ENCODE measurements around the gene TFEB. TPM values are rescaled to one million over a fixed set of nuclear protein-coding genes. Genes with fewer than 3 reads are reported as not detected.

The TFEB gene
- polyA plus RNA-seq, 1 experiment, result 3.9 TPM

- Histone ChIP-seq H3K9me3 (ENCODE audit: control insufficient read depth, insufficient read depth, low read length) (no peaks in the 10 kb centered on the region; the same call in 1 of the 2 replicates), H3K4me3 (ENCODE audit: low read depth, low read length) (no peak overlapping the region), H3K27me3 (ENCODE audit: control insufficient read depth, insufficient read depth, low read length) (no peaks in the 10 kb centered on the region), H3K27ac (ENCODE audit: low read depth, low read length) (no peak overlapping the region)
- DNase-seq (ENCODE audit: low read depth, low spot score), result no peak
- CTCF ChIA-PET, result interaction anchor here (1.4 kb wide), 1 partner anchor 9 kb away, joined by 4 read pairs; no protein-coding TSS in a partner anchor
- POLR2A ChIA-PET, result no interaction called here
- TF ChIP-seq, protein P1, sequence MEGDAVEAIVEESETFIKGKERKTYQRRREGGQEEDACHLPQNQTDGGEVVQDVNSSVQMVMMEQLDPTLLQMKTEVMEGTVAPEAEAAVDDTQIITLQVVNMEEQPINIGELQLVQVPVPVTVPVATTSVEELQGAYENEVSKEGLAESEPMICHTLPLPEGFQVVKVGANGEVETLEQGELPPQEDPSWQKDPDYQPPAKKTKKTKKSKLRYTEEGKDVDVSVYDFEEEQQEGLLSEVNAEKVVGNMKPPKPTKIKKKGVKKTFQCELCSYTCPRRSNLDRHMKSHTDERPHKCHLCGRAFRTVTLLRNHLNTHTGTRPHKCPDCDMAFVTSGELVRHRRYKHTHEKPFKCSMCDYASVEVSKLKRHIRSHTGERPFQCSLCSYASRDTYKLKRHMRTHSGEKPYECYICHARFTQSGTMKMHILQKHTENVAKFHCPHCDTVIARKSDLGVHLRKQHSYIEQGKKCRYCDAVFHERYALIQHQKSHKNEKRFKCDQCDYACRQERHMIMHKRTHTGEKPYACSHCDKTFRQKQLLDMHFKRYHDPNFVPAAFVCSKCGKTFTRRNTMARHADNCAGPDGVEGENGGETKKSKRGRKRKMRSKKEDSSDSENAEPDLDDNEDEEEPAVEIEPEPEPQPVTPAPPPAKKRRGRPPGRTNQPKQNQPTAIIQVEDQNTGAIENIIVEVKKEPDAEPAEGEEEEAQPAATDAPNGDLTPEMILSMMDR (IDR thresholded peaks at IDR 0.05; ENCODE audit: low read depth, low read length), result no peak
Measured at GRCh38 chr6:41731561-41732086, 3.8 kb downstream of the TFEB start.

GRCh38 chr6:41730531-41731436, 4.6 kb downstream of the TFEB start:
- no peak for DNase-seq (ENCODE audit: low read depth, low spot score)
- Histone ChIP-seq H3K4me3 (ENCODE audit: low read depth, low read length) (no peak overlapping the region), H3K27me3 (ENCODE audit: control insufficient read depth, insufficient read depth, low read length) (no peaks in the 10 kb centered on the region), H3K27ac (ENCODE audit: low read depth, low read length) (no peak overlapping the region), H3K9me3 (ENCODE audit: control insufficient read depth, insufficient read depth, low read length) (no peaks in the 10 kb centered on the region; the same call in 1 of the 2 replicates)
- CTCF ChIA-PET, result interaction anchor here (0.8 to 1.4 kb wide), 2 partner anchors 8 to 25 kb away, joined by 3 to 4 read pairs; no protein-coding TSS in a partner anchor
- POLR2A ChIA-PET, result no interaction called here
- TF ChIP-seq, protein P1 (IDR thresholded peaks at IDR 0.05; ENCODE audit: low read depth, low read length), result no peak

DNA sequence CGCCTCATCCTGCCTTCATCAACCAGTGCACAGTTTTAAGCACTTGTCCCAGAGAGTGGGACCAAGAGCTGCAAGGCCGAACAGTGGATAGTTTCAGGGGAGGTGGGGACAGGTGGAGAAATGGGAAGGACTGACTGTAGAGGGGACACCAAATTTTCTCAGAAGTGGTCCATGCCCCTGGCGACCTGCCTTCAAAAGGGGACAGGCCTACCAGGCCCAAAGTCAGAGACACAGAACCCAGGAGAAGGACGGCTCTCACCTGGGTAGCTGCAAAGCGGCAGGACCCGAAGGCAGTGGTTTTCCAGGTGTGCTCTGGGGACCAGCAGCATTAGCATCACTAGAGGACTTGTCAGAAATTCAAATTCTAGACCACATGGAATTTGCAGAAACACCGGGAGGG, 5.8 kb downstream of the TFEB start:
- ChIA-PET POLR2A (no interaction called here), CTCF (no interaction called here)
- no peak overlapping the region for H3K27ac ChIP-seq (ENCODE audit: low read depth, low read length)
- H3K4me3 ChIP-seq (ENCODE audit: low read depth, low read length), result no peak overlapping the region
- no peaks in the 10 kb centered on the region for H3K27me3 ChIP-seq (ENCODE audit: control insufficient read depth, insufficient read depth, low read length)
- H3K9me3 ChIP-seq (ENCODE audit: control insufficient read depth, insufficient read depth, low read length), result no peaks in the 10 kb centered on the region; the same call in 1 of the 2 replicates
- TF ChIP-seq, protein P1 (IDR thresholded peaks at IDR 0.05; ENCODE audit: low read depth, low read length), result no peak
- no peak for DNase-seq (ENCODE audit: low read depth, low spot score)

- Histone ChIP-seq H3K9me3 (ENCODE audit: control insufficient read depth, insufficient read depth, low read length) (no peaks in the 10 kb centered on the region; the same call in 1 of the 2 replicates), H3K27me3 (ENCODE audit: control insufficient read depth, insufficient read depth, low read length) (no peaks in the 10 kb centered on the region), H3K27ac (ENCODE audit: low read depth, low read length) (no peak overlapping the region), H3K4me3 (ENCODE audit: low read depth, low read length) (no peak overlapping the region)
- TF ChIP-seq, protein P1 (IDR thresholded peaks at IDR 0.05; ENCODE audit: low read depth, low read length), result no peak
- ChIA-PET CTCF (no interaction called here), POLR2A (no interaction called here)
- DNase-seq (ENCODE audit: low read depth, low spot score), result no peak
Measured at GRCh38 chr6:41728954-41729353, 6.5 kb downstream of the TFEB start.
